Effector CD8-positive, alpha-beta T cell (primary cell): ENCODE measurements around the gene CACNA1D.

Experiments
- DNase-seq: peaks from one replicate; lab custom pipeline; 2025; lab: John Stamatoyannopoulos, UW

The CACNA1D gene

DNA sequence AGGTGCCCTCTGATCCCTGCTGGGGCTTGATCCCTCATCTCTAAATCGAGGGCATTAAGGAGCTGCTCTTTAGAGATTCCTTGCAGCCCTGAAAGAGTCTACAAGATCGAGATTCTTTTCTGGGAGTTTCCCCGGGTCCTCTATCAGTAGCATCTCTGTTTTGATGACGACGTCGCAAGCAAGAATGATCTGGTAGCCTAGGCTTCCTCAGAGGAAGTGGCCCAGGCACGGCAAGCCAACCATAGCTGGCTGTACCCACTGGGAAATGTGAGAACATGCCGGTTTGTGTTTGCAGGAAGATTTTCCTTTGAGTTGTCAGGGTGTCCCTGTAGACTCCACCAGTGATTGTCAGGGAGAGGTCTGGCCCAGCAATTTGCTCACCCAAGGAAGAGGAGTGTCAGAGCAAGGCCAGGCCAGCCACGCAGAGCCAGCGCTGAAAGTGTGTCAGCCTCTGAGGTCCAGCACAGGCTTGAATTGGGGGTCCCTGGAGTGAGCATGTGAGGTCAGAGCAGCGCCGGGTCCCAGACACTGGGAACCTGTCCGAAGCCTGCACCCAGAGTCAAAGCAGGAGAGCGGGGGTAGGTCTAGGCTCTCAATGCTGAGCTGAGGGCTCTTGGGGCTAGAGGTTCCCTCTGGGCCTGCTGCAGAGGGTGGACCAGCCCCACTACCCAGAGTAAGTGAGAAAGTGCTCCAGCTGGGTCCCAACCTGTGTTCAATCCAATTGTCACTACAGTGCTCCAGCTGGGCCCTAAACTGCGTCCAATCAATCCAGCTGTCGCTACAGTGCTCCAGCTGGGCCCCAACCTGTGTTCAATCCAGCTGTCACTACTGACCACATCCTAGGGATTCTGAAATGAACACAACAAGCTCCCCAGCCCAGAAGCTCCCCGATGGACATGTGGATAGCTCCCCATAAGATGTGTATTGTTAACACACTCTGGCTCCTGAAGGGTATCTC, 256.1 kb downstream of the CACNA1D start:
- no peak for DNase-seq

DNA sequence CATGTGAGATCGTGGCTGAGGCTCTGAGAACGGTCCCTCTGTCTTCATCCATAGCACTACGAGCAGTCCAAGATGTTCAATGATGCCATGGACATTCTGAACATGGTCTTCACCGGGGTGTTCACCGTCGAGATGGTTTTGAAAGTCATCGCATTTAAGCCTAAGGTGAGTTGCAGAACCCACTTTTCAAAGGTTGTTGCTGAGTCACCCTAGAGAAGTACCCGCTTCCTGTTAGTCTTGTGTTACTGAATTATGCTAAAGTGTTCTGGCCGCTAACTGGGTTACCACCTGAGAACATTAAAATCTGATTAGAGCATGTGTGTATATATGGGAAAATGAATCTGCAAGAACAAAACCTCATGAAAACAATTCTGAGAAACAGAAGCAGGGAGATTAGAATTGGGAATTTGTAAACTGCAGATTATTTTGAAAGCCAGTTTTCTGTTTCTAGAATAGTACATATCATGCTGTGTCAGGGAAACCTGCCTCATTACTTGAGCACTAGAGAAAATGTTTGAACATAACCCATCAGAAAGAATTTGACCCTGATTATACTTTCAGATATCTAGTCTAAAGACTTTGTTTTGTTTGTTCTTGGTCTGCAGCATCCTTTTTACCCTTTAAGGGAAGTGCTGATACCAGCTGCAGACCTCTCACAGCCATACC, 259.2 kb downstream of the CACNA1D start:
- DNase-seq = no peak

DNA sequence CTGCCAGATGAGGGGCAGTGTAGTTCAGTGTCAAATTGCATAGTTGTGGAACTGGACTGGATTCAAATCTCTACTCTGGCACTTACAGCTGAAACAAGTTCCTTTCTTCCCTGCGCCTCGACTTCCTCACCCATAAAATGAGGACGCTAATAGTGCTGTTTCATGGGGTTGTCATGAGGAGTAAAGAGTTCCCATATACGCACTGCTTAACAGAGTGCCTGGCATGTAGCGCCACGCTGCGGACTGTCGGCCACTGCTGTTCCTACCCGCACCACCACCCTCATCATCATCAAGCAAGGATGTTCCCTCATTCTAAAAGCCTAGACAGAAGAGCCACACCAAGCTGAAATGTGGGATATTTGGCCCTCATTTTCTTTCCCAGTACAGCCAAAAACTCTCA, 259.9 kb downstream of the CACNA1D start:
- no peak for DNase-seq

DNA sequence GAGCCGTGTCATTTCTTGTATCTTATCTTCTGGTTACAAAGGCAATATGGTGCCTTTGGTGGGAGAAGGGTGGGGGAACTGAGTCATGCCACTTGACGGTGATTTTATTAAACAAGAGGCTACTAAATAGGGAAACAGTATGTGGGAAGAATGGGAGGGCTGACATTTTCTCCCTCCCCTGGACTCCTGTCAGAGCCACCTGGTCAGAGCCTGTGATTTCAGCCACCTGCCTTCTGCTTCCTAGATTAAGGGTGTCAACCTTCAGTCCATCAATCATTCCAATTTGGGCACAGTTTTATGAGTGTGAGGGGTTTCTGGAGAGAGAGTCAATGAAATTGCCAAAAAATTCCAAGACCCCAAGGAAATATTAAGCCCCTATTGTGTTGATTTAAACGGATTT, 264.4 kb downstream of the CACNA1D start:
- DNase-seq = no peak

- DNase-seq = no peak
Measured at GRCh38 chr3:53763353-53763752, 268.9 kb downstream of the CACNA1D start.

GRCh38 chr3:53764026-53764775, 269.8 kb downstream of the CACNA1D start:
- no peak for DNase-seq

GRCh38 chr3:53765753-53766152, 271.3 kb downstream of the CACNA1D start:
- DNase-seq = no peak

DNA sequence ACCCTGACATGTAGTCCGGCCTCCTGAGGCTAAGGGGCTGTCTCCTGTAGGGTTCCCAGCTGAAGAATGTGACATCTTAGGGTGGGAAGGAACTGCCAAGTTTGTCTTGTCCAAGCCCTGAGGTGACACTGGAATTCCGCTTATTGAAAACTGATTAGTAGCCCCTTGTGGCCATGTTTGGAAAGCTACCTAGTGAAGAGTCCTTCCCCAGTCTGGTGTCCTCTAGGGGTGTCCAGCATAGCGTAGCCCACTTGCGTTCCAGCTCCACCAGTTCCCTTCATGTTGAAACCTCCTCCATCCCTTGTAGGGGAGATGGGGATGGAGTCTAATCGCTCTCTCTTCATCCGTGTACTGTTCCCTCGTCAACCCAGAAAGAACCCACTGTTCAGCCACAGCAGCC, 272.3 kb downstream of the CACNA1D start:
- no peak for DNase-seq

GRCh38 chr3:53768478-53769459, 274.4 kb downstream of the CACNA1D start:
- no peak for DNase-seq

- no peak for DNase-seq
Measured at GRCh38 chr3:53772562-53772961, 278.2 kb downstream of the CACNA1D start.

- DNase-seq = no peak
Measured at GRCh38 chr3:53773021-53773436, 278.6 kb downstream of the CACNA1D start.

DNA sequence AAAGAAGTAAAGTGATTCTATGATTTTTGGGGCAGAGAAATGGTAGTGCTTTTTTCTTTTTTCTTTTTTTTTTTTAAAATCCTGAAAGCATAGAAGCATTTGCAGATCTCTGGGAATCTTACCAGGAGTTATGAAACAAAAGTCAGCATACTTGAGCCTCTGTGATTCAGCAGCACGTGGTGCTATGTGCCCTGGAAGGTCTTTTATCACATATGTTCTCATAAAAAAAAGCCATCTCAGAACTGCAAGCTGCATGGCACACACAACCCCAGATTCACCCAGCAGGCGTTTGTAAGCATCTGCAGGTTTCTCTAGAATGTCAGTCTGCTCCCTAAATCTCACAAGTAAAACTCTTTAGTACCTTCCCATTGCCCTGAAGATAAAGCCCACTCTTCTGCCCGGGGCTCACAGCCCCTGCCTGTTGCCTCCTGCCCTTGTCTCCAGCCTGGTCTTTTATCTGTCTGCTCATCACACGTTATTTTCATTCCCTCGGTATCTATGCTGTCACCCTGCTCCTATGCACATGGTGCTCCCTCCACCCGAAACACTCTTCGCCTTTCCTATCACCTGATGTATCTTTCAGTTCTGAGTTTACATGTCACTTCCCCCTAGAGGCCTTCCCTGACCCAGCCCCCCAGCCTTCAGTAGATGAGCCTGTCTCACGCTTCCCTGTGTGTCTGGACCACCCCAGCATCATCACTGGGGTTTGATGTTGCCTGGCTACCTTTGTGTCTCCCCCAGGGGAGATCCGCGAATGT, 279.4 kb downstream of the CACNA1D start:
- DNase-seq = no peak

- no peak for DNase-seq
Measured at GRCh38 chr3:53774414-53774813, 280.0 kb downstream of the CACNA1D start.

GRCh38 chr3:53775018-53775417, 280.6 kb downstream of the CACNA1D start:
- DNase-seq = no peak

- DNase-seq = no peak
Measured at GRCh38 chr3:53775834-53776251, 281.4 kb downstream of the CACNA1D start.

DNA sequence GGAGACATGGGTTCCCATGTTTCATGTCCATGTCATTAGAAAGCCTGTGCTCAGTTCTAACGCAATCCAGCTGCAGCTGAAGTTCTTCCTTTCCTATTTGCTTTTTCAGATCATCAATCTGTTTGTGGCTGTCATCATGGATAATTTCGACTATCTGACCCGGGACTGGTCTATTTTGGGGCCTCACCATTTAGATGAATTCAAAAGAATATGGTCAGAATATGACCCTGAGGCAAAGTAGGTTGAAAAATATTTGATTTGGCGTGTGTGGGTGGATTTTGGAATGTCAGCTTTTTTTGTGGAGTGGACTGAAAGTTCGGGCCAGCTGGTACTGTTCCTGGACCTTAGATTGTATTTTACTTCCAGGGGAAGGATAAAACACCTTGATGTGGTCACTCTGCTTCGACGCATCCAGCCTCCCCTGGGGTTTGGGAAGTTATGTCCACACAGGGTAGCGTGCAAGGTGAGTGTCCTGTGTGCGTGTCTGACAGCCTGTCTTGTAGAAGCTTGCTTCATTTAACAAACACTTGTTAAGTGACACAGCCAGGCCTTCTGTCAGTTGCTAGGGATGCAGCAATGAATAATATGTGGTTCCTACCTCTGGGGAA, 282.2 kb downstream of the CACNA1D start:
- DNase-seq = no peak

GRCh38 chr3:53777468-53777867, 283.1 kb downstream of the CACNA1D start:
- DNase-seq = no peak

DNA sequence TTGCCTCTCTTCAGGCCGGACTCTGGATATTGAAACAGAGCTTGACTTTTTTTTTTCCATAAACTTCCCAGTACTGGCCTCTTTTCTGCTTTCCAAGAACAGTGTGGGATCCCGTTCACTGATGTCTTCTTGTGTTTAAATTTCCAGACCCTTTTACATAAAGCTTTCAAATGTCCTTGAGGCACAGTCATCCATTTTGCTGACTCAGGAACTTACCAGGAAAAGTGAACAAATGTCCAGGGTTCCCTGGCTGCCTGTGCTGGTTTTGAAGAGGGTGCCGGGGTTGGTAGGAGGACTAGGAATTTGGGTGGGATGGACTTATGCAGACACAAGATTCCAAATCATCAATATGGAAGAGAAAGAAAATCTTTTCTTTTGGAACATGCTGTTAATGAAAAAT, 283.7 kb downstream of the CACNA1D start:
- no peak for DNase-seq

DNA sequence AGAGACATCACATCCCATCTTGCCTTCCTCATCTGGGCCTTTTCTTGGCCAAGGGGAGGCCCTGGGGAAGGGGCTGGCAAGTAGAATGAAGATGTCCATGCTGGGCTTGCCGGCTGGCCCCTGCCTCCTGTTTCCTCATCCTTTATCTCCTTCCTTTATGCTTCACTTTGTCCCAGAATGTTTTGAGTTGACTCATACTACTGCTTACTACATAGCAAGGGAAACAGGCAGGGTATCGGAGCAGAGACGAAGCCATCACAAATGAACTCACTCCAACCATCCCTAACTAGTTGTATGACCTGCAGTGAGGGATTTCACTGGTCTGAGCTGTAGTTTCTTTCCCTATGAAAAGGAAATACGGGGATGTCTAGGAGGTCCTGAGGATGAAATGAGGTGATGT, 285.8 kb downstream of the CACNA1D start:
- no peak for DNase-seq

GRCh38 chr3:53780806-53781205, 286.4 kb downstream of the CACNA1D start:
- no peak for DNase-seq
